ENCODE measurements around the gene SRP9.

DNA sequence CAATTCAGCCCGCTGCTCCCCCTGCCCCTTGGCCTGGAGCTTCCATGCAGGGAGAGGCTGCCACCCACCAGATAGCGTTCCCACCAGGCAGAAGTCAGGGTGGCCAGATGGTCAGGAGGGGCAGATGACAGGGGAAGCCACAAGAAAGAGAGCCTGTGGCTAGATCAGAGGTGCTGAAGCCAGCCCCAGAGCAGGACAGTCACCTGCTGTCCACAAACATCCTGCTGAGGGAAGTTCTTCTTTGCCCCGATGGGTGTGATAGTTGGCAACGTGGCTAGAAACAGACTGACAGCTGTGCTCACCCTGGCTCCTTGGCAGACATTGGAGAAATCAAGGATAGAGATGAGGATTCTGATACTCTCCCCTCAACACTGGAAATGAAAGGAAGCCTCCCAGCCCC lies 27.2 kb upstream of the SRP9 start:
- TF ChIP-seq, protein P1, sequence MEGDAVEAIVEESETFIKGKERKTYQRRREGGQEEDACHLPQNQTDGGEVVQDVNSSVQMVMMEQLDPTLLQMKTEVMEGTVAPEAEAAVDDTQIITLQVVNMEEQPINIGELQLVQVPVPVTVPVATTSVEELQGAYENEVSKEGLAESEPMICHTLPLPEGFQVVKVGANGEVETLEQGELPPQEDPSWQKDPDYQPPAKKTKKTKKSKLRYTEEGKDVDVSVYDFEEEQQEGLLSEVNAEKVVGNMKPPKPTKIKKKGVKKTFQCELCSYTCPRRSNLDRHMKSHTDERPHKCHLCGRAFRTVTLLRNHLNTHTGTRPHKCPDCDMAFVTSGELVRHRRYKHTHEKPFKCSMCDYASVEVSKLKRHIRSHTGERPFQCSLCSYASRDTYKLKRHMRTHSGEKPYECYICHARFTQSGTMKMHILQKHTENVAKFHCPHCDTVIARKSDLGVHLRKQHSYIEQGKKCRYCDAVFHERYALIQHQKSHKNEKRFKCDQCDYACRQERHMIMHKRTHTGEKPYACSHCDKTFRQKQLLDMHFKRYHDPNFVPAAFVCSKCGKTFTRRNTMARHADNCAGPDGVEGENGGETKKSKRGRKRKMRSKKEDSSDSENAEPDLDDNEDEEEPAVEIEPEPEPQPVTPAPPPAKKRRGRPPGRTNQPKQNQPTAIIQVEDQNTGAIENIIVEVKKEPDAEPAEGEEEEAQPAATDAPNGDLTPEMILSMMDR (IDR thresholded peaks at IDR 0.05), result no peak
- no peak for TF ChIP-seq EZH2 (IDR thresholded peaks at IDR 0.05; ENCODE audit: borderline replicate concordance, insufficient read depth, low read depth, low read length, poor library complexity, severe bottlenecking)
